GM21717 (cell line): ENCODE data around the gene MST1.

Source experiments
- ATAC-seq: cut with Tn5 transposase; IDR thresholded peaks from one replicate; pipeline ENCODE4 v1.9.1; 2021; ENCODE audit warnings: mild to moderate bottlenecking, moderate library complexity; ENCODE audit not compliant: unreplicated experiment

MST1 gene

DNA sequence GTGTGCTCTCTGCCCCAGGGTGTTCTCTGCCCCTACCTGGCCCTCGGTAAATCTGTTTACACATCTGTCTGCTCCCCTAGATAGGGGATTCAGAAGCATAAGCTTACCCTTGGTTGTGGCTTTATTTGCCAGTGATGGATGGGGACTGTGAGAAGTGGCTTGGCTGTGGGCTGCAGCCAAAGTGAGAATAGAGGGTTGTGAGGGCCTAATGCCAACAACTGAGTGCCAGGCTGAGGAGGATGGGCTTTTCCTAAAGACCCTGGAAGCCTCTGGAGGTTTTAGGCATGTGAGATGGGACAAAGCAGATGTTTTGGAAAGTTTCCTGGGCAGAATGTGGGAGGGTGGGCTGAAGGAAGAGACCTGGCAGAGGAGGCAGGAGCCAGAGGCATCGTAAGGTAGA is 30.6 kb downstream of the MST1 start:
- ATAC-seq, result no peak

DNA sequence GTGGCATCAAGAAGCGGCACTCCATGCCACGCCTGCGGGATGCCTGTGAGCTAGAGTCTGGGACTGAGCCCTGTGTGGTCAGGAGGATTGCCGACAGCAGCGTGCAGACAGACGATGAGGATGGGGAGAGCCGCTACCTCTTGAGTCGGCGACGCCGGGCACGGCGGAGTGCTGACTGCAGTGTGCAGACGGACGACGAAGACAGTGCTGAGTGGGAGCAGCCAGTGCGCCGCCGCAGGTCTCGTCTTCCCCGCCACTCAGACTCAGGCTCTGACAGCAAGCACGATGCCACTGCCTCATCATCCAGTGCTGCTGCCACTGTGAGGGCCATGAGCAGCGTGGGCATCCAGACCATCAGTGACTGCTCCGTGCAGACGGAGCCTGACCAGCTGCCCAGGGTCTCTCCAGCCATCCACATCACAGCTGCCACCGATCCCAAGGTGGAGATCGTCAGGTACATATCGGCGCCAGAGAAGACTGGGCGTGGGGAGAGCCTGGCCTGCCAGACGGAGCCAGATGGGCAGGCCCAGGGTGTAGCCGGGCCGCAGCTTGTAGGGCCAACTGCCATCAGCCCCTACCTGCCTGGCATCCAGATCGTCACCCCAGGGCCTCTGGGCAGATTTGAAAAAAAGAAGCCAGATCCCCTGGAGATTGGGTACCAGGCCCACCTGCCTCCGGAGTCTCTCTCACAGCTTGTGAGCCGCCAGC is 31.9 kb downstream of the MST1 start:
- no peak for ATAC-seq

DNA sequence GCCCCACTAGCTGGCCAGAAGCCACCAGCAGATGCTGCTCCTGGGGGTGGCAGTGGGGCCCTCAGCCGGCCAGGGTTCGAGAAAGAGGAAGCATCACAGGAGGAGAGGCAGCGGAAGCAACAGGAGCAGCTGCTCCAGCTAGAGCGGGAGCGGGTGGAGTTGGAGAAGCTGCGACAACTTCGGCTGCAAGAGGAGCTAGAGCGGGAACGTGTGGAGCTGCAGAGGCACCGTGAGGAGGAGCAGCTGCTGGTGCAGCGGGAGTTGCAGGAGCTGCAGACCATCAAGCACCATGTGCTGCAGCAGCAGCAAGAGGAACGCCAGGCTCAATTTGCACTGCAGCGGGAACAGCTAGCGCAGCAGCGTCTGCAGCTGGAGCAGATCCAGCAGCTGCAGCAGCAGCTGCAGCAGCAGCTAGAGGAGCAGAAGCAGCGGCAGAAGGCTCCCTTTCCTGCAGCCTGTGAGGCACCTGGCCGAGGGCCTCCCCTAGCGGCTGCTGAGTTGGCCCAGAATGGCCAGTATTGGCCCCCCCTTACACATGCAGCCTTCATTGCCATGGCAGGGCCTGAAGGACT is 32.6 kb downstream of the MST1 start:
- ATAC-seq, result no peak

DNA sequence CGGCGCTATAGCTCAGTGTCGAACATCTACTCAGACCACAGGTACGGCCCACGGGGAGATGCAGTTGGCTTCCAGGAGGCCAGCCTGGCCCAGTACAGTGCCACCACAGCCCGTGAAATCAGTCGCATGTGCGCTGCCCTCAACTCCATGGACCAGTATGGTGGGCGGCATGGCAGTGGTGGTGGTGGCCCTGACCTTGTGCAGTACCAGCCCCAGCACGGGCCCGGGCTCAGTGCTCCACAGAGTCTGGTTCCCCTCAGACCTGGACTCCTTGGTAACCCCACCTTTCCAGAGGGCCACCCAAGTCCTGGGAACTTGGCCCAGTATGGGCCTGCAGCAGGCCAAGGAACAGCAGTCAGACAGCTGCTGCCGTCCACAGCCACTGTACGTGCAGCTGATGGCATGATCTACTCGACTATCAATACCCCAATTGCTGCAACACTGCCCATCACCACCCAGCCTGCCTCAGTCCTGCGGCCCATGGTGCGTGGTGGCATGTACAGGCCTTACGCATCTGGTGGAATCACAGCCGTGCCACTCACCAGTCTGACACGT is 33.5 kb downstream of the MST1 start:
- ATAC-seq, result no peak

DNA sequence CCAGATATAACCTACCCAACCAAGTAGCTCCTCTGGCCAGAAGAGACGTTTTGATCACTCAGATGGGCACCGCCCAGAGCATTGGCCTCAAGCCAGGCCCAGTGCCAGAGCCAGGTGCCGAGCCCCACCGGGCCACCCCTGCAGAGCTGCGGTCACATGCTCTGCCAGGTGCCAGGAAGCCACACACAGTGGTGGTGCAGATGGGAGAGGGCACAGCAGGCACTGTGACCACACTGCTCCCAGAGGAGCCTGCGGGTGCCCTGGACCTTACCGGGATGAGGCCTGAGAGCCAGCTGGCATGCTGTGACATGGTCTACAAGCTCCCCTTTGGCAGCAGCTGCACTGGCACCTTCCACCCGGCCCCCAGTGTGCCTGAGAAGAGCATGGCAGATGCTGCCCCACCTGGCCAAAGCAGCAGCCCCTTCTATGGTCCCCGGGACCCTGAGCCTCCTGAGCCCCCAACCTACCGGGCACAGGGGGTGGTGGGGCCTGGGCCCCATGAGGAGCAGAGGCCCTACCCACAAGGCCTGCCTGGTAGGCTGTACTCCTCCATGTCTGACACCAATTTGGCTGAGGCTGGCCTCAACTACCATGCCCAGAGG is 34.2 kb downstream of the MST1 start:
- ATAC-seq, result no peak

DNA sequence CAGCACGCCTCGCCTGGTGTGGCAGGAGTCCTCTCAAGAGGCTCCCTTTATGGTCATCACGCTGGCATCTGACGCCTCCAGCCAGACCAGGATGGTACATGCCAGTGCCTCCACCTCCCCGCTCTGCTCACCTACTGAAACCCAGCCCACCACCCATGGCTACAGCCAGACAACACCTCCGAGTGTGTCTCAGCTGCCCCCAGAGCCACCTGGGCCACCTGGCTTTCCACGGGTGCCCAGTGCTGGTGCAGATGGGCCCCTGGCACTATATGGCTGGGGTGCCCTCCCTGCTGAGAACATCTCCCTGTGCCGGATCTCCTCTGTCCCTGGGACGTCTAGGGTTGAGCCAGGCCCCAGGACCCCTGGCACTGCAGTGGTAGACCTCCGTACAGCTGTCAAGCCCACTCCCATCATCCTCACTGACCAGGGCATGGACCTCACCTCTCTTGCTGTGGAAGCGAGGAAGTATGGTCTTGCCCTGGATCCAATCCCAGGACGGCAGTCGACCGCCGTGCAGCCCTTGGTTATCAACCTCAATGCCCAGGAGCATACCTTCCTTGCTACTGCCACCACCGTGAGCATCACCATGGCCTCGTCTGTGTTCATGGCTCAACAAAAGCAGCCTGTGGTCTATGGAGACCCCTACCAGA is 35.0 kb downstream of the MST1 start:
- no peak for ATAC-seq

DNA sequence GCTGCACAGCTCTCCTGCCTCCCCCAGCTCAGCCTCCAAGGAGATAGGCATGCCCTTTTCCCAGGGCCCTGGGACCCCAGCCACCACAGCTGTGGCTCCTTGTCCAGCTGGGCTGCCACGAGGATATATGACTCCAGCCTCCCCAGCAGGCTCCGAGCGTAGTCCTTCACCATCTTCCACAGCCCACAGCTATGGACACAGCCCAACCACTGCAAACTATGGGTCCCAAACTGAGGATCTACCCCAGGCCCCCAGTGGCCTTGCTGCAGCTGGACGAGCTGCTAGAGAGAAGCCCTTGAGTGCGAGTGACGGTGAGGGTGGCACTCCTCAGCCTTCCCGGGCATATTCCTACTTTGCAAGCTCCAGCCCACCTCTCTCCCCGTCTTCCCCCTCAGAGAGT is 35.7 kb downstream of the MST1 start:
- no peak for ATAC-seq

DNA sequence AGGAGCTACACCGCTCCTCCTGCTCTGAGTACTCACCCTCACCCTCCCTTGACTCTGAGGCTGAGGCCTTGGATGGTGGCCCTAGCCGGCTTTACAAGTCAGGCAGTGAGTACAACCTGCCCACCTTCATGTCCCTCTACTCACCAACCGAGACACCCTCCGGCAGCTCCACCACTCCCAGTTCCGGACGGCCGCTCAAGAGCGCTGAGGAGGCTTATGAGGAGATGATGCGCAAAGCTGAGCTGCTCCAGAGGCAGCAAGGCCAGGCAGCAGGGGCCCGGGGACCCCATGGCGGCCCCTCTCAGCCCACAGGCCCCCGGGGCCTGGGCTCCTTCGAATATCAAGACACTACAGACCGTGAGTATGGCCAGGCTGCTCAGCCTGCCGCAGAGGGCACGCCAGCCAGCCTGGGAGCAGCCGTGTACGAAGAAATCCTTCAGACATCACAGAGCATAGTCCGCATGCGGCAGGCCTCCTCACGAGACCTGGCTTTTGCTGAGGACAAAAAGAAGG is 36.3 kb downstream of the MST1 start:
- ATAC-seq, result no peak

DNA sequence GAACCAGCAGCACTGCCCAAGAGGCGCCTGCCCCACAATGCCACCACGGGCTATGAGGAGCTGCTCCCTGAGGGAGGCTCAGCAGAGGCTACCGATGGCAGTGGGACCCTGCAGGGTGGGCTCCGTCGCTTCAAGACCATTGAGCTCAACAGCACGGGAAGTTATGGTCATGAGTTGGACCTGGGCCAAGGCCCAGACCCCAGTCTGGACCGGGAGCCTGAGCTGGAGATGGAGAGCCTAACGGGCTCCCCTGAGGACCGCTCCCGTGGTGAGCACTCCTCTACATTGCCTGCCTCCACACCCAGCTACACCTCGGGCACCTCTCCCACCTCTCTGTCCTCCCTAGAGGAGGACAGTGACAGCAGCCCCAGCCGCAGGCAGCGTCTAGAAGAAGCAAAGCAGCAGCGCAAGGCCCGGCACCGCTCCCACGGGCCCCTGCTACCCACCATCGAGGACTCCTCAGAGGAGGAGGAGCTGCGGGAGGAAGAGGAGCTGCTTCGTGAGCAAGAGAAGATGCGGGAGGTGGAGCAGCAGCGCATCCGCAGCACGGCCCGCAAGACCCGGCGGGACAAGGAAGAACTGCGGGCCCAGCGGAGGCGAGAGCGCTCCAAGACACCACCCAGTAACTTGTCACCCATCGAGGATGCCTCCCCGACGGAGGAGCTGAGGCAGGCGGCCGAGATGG is 36.9 kb downstream of the MST1 start:
- no peak for ATAC-seq

DNA sequence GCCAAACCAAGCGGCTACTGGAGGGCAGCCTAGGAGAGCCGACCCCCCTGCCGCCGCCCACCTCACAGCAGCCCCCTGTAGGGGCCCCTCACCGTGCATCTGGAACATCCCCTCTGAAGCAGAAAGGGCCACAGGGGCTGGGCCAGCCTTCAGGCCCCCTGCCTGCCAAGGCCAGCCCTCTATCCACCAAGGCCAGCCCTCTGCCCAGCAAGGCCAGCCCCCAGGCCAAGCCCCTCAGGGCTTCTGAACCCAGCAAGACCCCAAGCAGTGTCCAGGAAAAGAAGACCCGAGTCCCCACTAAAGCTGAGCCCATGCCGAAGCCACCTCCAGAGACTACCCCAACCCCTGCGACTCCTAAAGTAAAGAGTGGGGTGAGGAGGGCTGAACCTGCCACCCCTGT is 38.6 kb downstream of the MST1 start:
- ATAC-seq, result no peak

DNA sequence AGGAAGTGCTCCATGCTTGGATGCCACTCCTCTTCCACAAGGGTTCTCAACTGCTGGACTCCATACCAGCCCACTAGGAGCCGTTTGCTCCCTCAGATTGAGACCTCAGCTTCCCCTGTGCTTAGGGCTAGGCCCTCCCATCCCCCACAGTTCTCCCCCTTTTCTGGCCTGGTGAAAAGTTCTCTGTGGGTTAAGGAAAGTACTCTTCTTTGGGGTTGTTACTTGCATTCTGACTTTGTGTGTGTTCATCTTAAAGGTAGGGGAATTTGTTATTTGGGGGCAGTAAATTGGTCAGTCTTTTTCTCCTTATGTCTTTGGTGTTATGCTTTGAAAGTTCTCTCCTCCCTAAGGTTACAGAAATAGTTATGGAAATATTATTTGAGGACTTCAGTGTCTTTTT is 39.1 kb downstream of the MST1 start:
- ATAC-seq, result no peak

DNA sequence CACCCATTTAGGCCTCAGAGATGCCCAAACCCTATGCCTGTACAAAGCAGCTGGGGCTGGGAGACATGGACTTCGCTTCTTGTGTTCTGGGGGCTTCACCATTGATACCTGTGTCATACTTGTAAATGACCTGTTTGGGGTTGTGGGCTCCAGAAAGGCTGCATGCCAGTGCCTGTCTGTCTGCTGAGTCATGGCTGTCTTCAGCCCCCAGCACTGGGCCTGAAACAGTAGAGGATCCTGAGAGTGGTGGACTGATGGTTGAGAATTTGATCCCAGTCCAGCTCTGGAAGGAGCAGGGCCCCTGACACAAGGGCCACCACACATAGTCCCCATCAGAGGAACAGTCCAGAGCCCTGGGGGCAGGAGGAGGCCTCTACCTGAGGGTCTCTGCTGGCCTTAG is 39.7 kb downstream of the MST1 start:
- no peak for ATAC-seq

DNA sequence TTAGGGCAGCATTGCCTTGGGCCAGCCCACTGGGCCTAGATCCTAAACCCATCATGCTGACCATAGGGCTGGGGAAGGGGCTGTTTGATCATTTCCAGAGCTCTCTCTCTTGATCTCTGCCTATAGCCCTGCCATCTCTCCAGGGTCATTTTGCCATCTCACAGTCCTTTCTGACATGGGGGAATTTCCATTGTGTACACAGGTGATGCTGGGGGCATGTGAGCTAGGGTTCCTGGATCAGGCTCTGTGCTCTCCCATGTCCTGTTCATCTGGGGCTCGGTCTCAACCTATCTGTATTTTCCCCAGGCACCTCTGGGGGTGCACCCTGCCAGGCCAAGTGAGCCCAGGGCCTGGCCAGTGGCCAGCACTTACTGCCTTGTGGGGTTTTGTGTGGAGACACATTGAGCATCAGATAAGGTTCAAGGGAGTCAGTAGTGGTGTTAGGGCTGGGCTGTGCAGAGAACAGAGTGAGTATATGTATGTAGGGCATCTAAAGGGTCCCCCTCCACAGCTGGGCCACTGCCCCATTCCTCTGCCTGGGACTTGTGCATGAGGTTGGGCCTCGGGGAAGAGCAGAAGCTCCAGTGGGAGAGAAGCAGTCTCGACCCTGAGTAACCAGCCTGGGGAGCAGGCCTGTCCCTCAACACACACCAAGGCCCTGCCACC is 40.8 kb downstream of the MST1 start:
- no peak for ATAC-seq

DNA sequence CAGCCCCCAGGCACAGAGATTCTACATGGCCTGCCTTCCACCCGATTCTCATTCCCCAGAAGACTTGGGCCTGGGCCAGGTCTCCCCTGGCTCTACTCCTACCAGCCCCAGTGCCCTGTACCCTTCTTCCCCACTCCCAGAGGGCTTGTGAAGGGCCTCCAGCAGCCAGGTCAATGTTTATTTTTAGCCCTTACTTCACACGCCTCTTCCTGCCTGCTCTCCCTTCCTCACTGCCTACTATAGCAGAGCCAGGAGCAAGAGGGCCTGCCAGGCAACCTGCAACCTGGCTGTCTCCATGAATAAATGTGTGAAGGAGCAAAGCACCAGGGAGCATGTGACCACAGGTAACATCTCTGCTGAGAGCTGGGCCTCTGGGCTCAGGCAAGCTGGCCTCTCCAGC is 41.5 kb downstream of the MST1 start:
- ATAC-seq, result no peak

DNA sequence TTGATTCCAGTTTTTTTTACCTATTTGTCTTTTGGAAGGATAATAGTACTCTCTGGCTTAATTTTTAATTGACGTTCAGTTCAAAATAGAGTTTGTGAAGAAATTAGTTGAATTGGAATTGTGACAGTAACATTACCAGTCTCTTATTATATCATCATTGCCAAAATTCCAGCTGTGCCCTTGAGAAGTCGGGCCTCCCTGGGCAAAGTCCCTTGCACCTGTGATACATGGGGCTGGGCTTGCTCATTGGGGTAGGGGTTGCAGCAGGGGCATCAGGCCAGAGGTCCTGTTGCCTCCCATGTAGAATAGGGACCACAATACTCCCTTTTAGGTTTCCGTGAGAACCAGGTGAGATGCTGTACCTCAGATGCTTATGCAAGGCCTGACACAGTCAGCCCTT is 43.0 kb downstream of the MST1 start:
- no peak for ATAC-seq

DNA sequence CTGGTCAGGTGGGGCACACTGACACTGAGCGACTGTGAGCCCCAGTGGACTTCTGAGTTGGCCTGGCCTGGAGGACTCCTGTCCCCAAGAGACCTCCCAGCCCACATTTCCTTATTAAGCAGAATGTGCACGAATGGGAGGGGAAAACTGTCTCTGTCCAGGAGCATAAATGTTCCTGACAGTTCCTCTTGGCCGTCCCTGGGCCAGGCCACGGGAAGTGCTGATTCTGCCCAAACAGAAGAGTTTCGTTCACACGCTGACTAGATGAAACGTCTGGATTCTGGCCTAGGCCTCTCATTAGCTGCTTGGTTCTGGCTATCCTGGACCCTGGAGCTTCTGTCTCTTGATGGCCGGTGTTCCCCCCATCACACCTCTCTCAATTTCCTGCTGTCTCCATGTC is 44.6 kb downstream of the MST1 start:
- ATAC-seq, result no peak

DNA sequence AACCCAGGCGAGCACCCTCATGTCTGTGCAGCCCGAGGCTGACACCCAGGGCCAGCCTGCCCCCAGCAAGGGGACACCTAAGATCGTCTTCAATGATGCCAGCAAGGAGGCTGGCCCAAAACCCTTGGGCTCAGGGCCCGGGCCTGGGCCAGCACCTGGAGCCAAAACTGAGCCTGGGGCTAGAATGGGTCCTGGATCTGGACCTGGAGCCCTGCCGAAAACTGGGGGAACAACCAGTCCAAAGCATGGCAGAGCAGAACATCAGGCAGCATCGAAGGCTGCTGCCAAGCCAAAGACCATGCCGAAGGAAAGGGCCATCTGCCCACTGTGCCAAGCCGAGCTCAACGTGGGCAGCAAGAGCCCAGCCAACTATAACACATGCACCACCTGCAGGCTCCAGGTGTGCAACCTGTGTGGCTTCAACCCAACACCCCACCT is 46.5 kb downstream of the MST1 start:
- no peak for ATAC-seq

DNA sequence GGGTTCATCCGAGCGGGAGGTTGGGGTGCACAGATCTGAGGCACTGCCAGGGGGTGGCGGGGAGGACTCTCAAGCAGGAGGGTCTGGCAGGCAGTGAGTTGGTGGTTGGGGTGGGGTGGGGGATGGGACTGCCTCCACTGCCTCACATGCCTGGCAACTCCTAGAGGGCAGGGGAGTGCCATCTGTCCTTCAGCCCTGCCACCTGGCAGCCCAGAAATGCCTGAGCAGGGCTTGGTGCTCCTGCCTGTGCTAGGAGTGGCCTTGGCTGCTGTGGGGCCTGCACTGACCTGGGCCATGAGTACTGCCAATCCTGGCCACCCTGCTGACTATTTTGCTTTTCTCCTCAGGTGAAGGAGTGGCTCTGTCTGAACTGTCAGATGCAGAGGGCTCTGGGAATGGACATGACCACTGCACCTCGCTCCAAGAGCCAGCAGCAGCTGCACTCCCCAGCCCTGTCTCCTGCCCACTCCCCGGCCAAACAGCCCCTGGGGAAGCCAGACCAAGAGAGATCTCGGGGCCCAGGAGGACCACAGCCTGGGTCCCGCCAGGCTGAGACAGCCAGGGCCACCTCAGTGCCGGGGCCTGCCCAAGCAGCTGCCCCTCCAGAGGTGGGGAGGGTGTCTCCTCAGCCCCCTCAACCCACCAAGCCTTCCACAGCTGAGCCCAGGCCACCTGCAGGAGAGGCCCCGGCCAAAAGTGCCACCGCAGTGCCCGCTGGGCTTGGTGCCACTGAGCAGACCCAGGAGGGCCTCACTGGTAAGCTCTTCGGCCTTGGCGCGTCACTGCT is 47.2 kb downstream of the MST1 start:
- no peak for ATAC-seq

DNA sequence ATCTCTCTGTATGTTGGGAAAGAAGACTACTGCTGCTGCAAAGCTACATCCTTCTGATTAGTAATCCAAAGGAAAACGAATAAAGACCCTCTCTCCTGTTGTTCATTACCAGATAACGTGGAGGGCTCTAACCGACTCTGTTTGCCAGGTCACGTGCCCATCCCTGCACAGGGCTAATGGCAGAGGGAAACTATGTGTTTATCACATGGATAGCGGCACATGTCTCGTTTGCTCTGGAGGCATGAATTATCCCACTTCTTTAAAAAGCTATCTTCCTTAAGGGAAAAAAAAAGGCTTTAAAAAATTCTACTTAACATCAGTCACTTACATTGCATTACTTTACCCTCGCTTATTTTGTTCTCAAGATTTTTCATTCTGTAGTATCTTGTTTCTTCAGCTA is 48.0 kb downstream of the MST1 start:
- ATAC-seq, result no peak

DNA sequence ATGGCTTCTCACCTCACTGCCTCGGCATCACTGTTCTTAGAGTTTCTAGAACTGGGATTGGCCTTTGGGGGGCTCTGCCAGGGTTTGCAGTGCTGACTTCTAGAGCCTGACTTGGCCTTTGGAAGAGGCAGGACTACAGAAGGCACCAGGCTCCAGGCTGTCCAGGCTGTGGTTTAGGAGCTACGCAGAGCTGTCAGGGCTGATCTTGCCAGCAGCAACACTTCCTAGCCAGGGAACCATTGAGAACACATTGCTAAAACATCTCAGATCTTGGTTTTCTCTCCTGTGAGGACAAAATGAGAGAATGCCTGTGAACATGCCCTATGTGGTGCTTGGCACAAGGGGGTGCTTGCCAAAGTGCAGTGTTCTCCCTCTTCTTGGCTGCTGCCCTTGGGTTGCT is 49.7 kb downstream of the MST1 start:
- ATAC-seq, result no peak
